SK-N-SH treated with all-trans-retinoic acid at 6 μM for 48 hours (cell line): Measurements from ENCODE around the gene KDSR.
A peak's percentile ranks its signal among the peaks of the same experiment; 100 is the strongest.

Experiments
- ATAC-seq: fragments of 200-7000 bp; cut with Tn5 transposase; 3 replicates; pipeline ENCODE4 v1.9.1; 2020; ENCODE audit warnings: mild to moderate bottlenecking, moderate library complexity
- ARNTL ChIP-seq: fragments of 450-650 bp; formaldehyde crosslinking; IDR thresholded peaks from 2 replicates; pipeline ENCODE4 v1.5.0; 2020; ENCODE audit warnings: low read depth, mild to moderate bottlenecking, moderate library complexity, borderline replicate concordance
- BACH2 ChIP-seq: fragments of 250-450 bp; sonication (Bioruptor Pico); IDR thresholded peaks from 2 replicates; pipeline ENCODE4 v1.9.0; 2021; ENCODE audit warnings: mild to moderate bottlenecking, borderline replicate concordance
- CREB5 ChIP-seq: fragments of 250-450 bp; sonication (Bioruptor Pico); IDR thresholded peaks from 2 replicates; pipeline ENCODE4 v1.5.1; 2020; ENCODE audit warnings: low read depth, mild to moderate bottlenecking, moderate library complexity
- CSDC2 ChIP-seq: fragments of 250-450 bp; sonication (Bioruptor Pico); IDR thresholded peaks from 2 replicates; pipeline ENCODE4 v1.5.0; 2020; ENCODE audit warnings: mild to moderate bottlenecking, moderate library complexity
- ESRRG ChIP-seq: fragments of 250-450 bp; sonication (Bioruptor Pico); IDR thresholded peaks from 2 replicates; pipeline ENCODE4 v1.6.1; 2021; ENCODE audit warnings: mild to moderate bottlenecking
- GLIS3 ChIP-seq: fragments of 250-450 bp; sonication (Bioruptor Pico); IDR thresholded peaks from 2 replicates; pipeline ENCODE4 v1.5.0; 2020; ENCODE audit warnings: mild to moderate bottlenecking, moderate library complexity
- ISL1 ChIP-seq: fragments of 250-450 bp; sonication (Bioruptor Pico); IDR thresholded peaks from 2 replicates; pipeline ENCODE4 v2.1.2; 2022; ENCODE audit warnings: mild to moderate bottlenecking, moderate library complexity
- OSR1 ChIP-seq: fragments of 250-450 bp; sonication (Bioruptor Pico); IDR thresholded peaks from 2 replicates; pipeline ENCODE4 v1.8.0; 2022; ENCODE audit warnings: moderate library complexity, mild to moderate bottlenecking, inconsistent platforms
- PATZ1 ChIP-seq: fragments of 250-450 bp; sonication (Bioruptor Pico); IDR thresholded peaks from 2 replicates; pipeline ENCODE4 v1.8.0; 2020; ENCODE audit warnings: mild to moderate bottlenecking, moderate library complexity, borderline replicate concordance
- POU6F1 ChIP-seq: fragments of 250-450 bp; sonication (Bioruptor Pico); IDR thresholded peaks from 2 replicates; pipeline ENCODE4 v1.8.0; 2021; ENCODE audit warnings: low read depth, mild to moderate bottlenecking, moderate library complexity, borderline replicate concordance
- PPARA ChIP-seq: fragments of 250-450 bp; sonication (Bioruptor Pico); IDR thresholded peaks from 2 replicates; pipeline ENCODE4 v1.5.0; 2020; ENCODE audit warnings: mild to moderate bottlenecking, borderline replicate concordance
- RARB ChIP-seq: fragments of 250-450 bp; sonication (Bioruptor Pico); IDR thresholded peaks from 2 replicates; pipeline ENCODE4 v1.8.0; 2021; ENCODE audit warnings: mild to moderate bottlenecking, moderate library complexity
- SNAI2 ChIP-seq: fragments of 250-450 bp; sonication (Bioruptor Pico); IDR thresholded peaks from 2 replicates; pipeline ENCODE4 v1.5.0; 2020; ENCODE audit warnings: mild to moderate bottlenecking, moderate library complexity
- TCF4 ChIP-seq: fragments of 250-450 bp; sonication (Bioruptor Pico); IDR thresholded peaks from 2 replicates; pipeline ENCODE4 v1.8.0; 2021; ENCODE audit warnings: mild to moderate bottlenecking, moderate library complexity, borderline replicate concordance
- TOX ChIP-seq: fragments of 250-450 bp; sonication (Bioruptor Pico); IDR thresholded peaks from 2 replicates; pipeline ENCODE4 v1.8.0; 2021; ENCODE audit warnings: mild to moderate bottlenecking, moderate library complexity, borderline replicate concordance
- TSHZ2 ChIP-seq: fragments of 250-450 bp; sonication (Bioruptor Pico); IDR thresholded peaks from 2 replicates; pipeline ENCODE4 v1.5.0; 2020; ENCODE audit warnings: mild to moderate bottlenecking, moderate library complexity
- ZC3H10 ChIP-seq: fragments of 250-450 bp; sonication (Bioruptor Pico); IDR thresholded peaks from 2 replicates; pipeline ENCODE4 v1.5.1; 2021; ENCODE audit warnings: mild to moderate bottlenecking, moderate library complexity
- ZFP30 ChIP-seq: fragments of 450-650 bp; formaldehyde crosslinking; IDR thresholded peaks from 2 replicates; pipeline ENCODE4 v1.5.0; 2022; ENCODE audit warnings: mild to moderate bottlenecking, moderate library complexity
- ZNF565 ChIP-seq: fragments of 450-650 bp; formaldehyde crosslinking; conservative IDR thresholded peaks from 2 replicates; pipeline ENCODE4 v1.5.0; 2020; ENCODE audit warnings: low read depth, mild to moderate bottlenecking, moderate library complexity
- ZNF70 ChIP-seq: fragments of 450-650 bp; formaldehyde crosslinking; IDR thresholded peaks from 2 replicates; pipeline ENCODE4 v1.5.0; 2020; ENCODE audit warnings: mild to moderate bottlenecking, moderate library complexity
- ZNF8 ChIP-seq: fragments of 450-650 bp; formaldehyde crosslinking; IDR thresholded peaks from 2 replicates; pipeline ENCODE4 v1.5.0; 2020; ENCODE audit warnings: mild to moderate bottlenecking, moderate library complexity

The KDSR gene

GRCh38 chr18:63339920-63340484, 27.0 kb downstream of the KDSR start:
- peak; percentile 62; the same call in 2 of the 3 replicates for ATAC-seq
- no peak for TF ChIP-seq ZNF565 (CRISPR knock-in tag)
- TF ChIP-seq ZNF8 (CRISPR knock-in tag) = no peak
- TF ChIP-seq PATZ1 = no peak
- no peak for TF ChIP-seq SNAI2
- TF ChIP-seq CREB5 (CRISPR knock-in tag) = no peak
- TF ChIP-seq POU6F1 (CRISPR knock-in tag) = no peak
- no peak for TF ChIP-seq ZC3H10
- no peak for TF ChIP-seq BACH2 (CRISPR knock-in tag)
- no peak for TF ChIP-seq ARNTL (CRISPR knock-in tag)
- no peak for TF ChIP-seq GLIS3 (CRISPR knock-in tag)
- TF ChIP-seq TSHZ2 = no peak
- TF ChIP-seq TCF4 = no peak
- TF ChIP-seq PPARA (CRISPR knock-in tag) = no peak
- TF ChIP-seq ISL1 = no peak
- TF ChIP-seq OSR1 (CRISPR knock-in tag) = no peak
- no peak for TF ChIP-seq TOX (CRISPR knock-in tag)
- no peak for TF ChIP-seq ESRRG (CRISPR knock-in tag)
- TF ChIP-seq, all 23 proteins: peak for 0

- ATAC-seq = peak; percentile 81
Observed at GRCh38 chr18:63336366-63337099, 30.5 kb downstream of the KDSR start.

GRCh38 chr18:63331105-63331504, 35.9 kb downstream of the KDSR start:
- no peak for TF ChIP-seq CSDC2 (CRISPR knock-in tag)
- no peak for TF ChIP-seq RARB (CRISPR knock-in tag)
- TF ChIP-seq SNAI2 = no peak
- no peak for TF ChIP-seq CREB5 (CRISPR knock-in tag)
- TF ChIP-seq POU6F1 (CRISPR knock-in tag) = no peak
- no peak for TF ChIP-seq PATZ1
- TF ChIP-seq ZFP30 = no peak
- TF ChIP-seq ZNF70 (CRISPR knock-in tag) = no peak
- TF ChIP-seq BACH2 (CRISPR knock-in tag) = no peak
- ATAC-seq = no peak

More at GRCh38 chr18:63336366-63337099, 30.5 kb downstream of the KDSR start:
- TF ChIP-seq ISL1 (peak; percentile 67), POU6F1 (CRISPR knock-in tag) (no peak)
